ENCODE results near the gene ZNF275. TPM values are rescaled to one million over a fixed set of nuclear protein-coding genes. Genes with fewer than 3 reads are reported as not detected.

ZNF275 gene
- total and polyA plus RNA-seq, 2 of the 4 experiments (the other 2 are of a cell fraction), result 6.6 to 9.7 TPM

GRCh38 chrX:153333266-153333665, 687 bp upstream of the ZNF275 start:
- Histone ChIP-seq H2AK5ac (ENCODE audit: low read depth, low read length) (no peak overlapping the region), H3K27me3 (ENCODE audit: control insufficient read depth, insufficient read depth, low read length) (peaks cover 9% of the 10 kb centered on the region), H3K4me2 (ENCODE audit: low read depth, low read length) (peak overlapping the region; percentile 100; the same call in 1 of the 2 replicates), H3K9me1 (ENCODE audit: insufficient read depth, low read length) (no peaks in the 10 kb centered on the region), H3K36me3 (ENCODE audit: control insufficient read depth, insufficient read depth, low read length) (peaks cover 6% of the 10 kb centered on the region; the same call in 1 of the 2 replicates), H3K27ac (ENCODE audit: insufficient read depth, low read length) (no peak overlapping the region), H4K8ac (ENCODE audit: low read depth in 2 of 2, low read length in 2 of 2) (no peak overlapping the region), H2BK20ac (ENCODE audit: low read depth, low read length) (no peak overlapping the region), H4K91ac (ENCODE audit: insufficient read depth, low read depth, low read length) (no peak overlapping the region), H2BK5ac (ENCODE audit: low read depth, low read length, poor library complexity, severe bottlenecking) (no peak overlapping the region), H3K23ac (ENCODE audit: low read depth, low read length) (no peak overlapping the region), H3K9ac (ENCODE audit: low read depth, low read length) (no peak overlapping the region), H3K79me1 (ENCODE audit: low read depth in 1 of 2, low read length in 2 of 2) (peaks cover 0 to 21% of the 10 kb centered on the region in 2 experiments; a peak in 3 of 4 replicates), H2BK120ac (ENCODE audit: low read depth, low read length) (no peak overlapping the region), H2AK9ac (replicated peaks; ENCODE audit: low read depth, low read length, poor library complexity) (no peak overlapping the region), H3K14ac (replicated peaks; ENCODE audit: low read depth, low read length) (no peak overlapping the region), H3K4ac (ENCODE audit: low read depth, low read length) (no peak overlapping the region), H2AFZ (replicated peaks; ENCODE audit: low read length, poor library complexity) (no peak overlapping the region), H3K56ac (ENCODE audit: extremely low read depth, insufficient read depth, low read length) (no peak overlapping the region; the same call in 1 of the 2 replicates), H3K4me1 (ENCODE audit: control insufficient read depth, insufficient read depth, low read length) (peaks cover 2% of the 10 kb centered on the region; the same call in 1 of the 2 replicates), H3K18ac (ENCODE audit: low read depth, low read length) (no peak overlapping the region), H4K5ac (ENCODE audit: low read depth, low read length) (no peak overlapping the region), H3K9me3 (ENCODE audit: control insufficient read depth, insufficient read depth, low read length) (no peaks in the 10 kb centered on the region), H3K4me3 (ENCODE audit: insufficient read depth, low read depth, low read length) (peak overlapping the region; percentile 98; the same call in 1 of the 2 replicates), H2BK15ac (ENCODE audit: low read depth, low read length) (no peak overlapping the region), H4K20me1 (ENCODE audit: insufficient read depth, low read length) (peaks cover 4% of the 10 kb centered on the region; the same call in 1 of the 2 replicates)
- intact Hi-C loops (cut with micrococcal nuclease) (no loop called here), in situ Hi-C loops (cut with MboI; ENCODE audit: low sequenced_read_pairs) (no loop called here), dilution Hi-C loops (cut with HindIII; ENCODE audit: low sequenced_read_pairs, unreplicated experiment) (no loop called here)
- DNase-seq (peak; percentile 55), ATAC-seq (ENCODE audit: low read depth) (peak; percentile 3; the same call in 1 of the 2 replicates)
- WGBS, 2 experiments (ENCODE audit: extremely low coverage in 2 of 2, insufficient read length in 1 of 2), result no CpG with 5 or more reads among the region's 2 CpGs
- TF ChIP-seq RCOR1 (IDR thresholded peaks at IDR 0.05; ENCODE audit: insufficient replicate concordance, low read length) (no peak), CEBPB (IDR thresholded peaks at IDR 0.05; ENCODE audit: low read depth, low read length) (peak; percentile 87)
- BruUV-seq (replicated peaks), result no TSS peak
- ChIA-PET POLR2A (ENCODE audit: unreplicated experiment) (no interaction called here), CTCF (no interaction called here)
